H1 (cell line): ENCODE measurements around the gene KRT32. TPM values are rescaled to one million over a fixed set of nuclear protein-coding genes. Genes with fewer than 3 reads are reported as not detected.

ENCODE experiments used
- CTCF ChIA-PET: fragments of 300-600 bp; sonication (Branson Sonifier 250); formaldehyde crosslinking; loops from one replicate; lab custom pipeline; 2021; ENCODE audit not compliant: partially characterized antibody; lab: Charles Lee
- POLR2A ChIA-PET: fragments of 300-600 bp; sonication (Branson Sonifier 250); formaldehyde crosslinking; loops from one replicate; lab custom pipeline; 2021; ENCODE audit warnings: inconsistent platforms; ENCODE audit not compliant: partially characterized antibody; lab: Charles Lee
- DNase-seq, 2 experiments: peaks; one replicate each; pipeline versions ENCODE4 v3.0.0 to v3.0.0-alpha.2; 2010 to 2022; ENCODE audit warnings: low spot score in 2 of 2, low read depth in 1 of 2, mixed read lengths in 1 of 2
- FAIRE-seq: peaks from 2 replicates; lab custom pipeline; 2011; peaks lifted over from hg19 to GRCh38; lab: Jason Lieb, UNC
- H2AFZ ChIP-seq: 2 replicates; pipeline ENCODE4 v1.8.1; 2012; ENCODE audit warnings: low read length, inconsistent platforms
- H2AK5ac ChIP-seq: 2 replicates; pipeline ENCODE4 v1.6.1; 2013; ENCODE audit warnings: low read depth, low read length
- H2BK120ac ChIP-seq: replicated peaks from 2 replicates; pipeline ENCODE3; 2013; ENCODE audit warnings: low read depth, low read length, inconsistent platforms
- H2BK12ac ChIP-seq: 2 replicates; pipeline ENCODE4 v1.6.1; 2013; ENCODE audit warnings: low read depth, low read length
- H2BK15ac ChIP-seq: 2 replicates; pipeline ENCODE4 v1.6.1; 2013; ENCODE audit warnings: low read length
- H2BK20ac ChIP-seq: 2 replicates; pipeline ENCODE4 v1.6.1; 2013; ENCODE audit warnings: low read length
- H2BK5ac ChIP-seq: 2 replicates; pipeline ENCODE4 v1.6.1; 2013; ENCODE audit warnings: low read depth, low read length
- H3K14ac ChIP-seq: 2 replicates; pipeline ENCODE4 v1.6.1; 2013; ENCODE audit warnings: inconsistent platforms; ENCODE audit not compliant: insufficient read length
- H3K18ac ChIP-seq: 2 replicates; pipeline ENCODE4 v1.6.1; 2013; ENCODE audit warnings: low read length; ENCODE audit errors: extremely low read depth
- H3K23ac ChIP-seq: 2 replicates; pipeline ENCODE4 v1.6.1; 2013; ENCODE audit warnings: inconsistent platforms; ENCODE audit not compliant: insufficient read length
- H3K23me2 ChIP-seq: 2 replicates; pipeline ENCODE4 v1.6.1; 2013; ENCODE audit warnings: low read depth, low read length
- H3K27ac ChIP-seq: 2 replicates; pipeline ENCODE4 v1.6.1; 2011; ENCODE audit warnings: low read depth, low read length, inconsistent platforms
- H3K27me3 ChIP-seq, 4 experiments: replicated peaks in 1 of 4; 1 replicate in 1 of 4; 2 replicates in 3 of 4; pipeline versions ENCODE4 v1.6.1 to v1.8.1; 2011 to 2013; ENCODE audit warnings: low read length in 3 of 4, mild to moderate bottlenecking in 3 of 4, inconsistent platforms in 2 of 4, mixed read lengths in 2 of 4, moderate library complexity in 1 of 4; ENCODE audit not compliant: control insufficient read depth in 3 of 4, insufficient read depth in 3 of 4; ENCODE audit errors: extremely low read depth in 1 of 4
- H3K36me3 ChIP-seq, 4 experiments: 2 replicates each; pipeline versions ENCODE4 v1.6.1 to v1.8.1; 2011 to 2013; ENCODE audit warnings: mild to moderate bottlenecking in 4 of 4, low read length in 3 of 4, moderate library complexity in 2 of 4, control low read depth in 1 of 4, inconsistent platforms in 1 of 4; ENCODE audit not compliant: insufficient read depth in 4 of 4, control insufficient read depth in 2 of 4
- H3K4ac ChIP-seq: replicated peaks from 2 replicates; pipeline ENCODE3; 2013; ENCODE audit warnings: low read length, low read depth, mixed read lengths, inconsistent platforms; ENCODE audit not compliant: insufficient read length
- H3K4me1 ChIP-seq, 4 experiments: replicated peaks in 1 of 4; 1 replicate in 1 of 4; 2 replicates in 3 of 4; pipeline versions ENCODE4 v1.6.1 to v1.8.1; 2011 to 2013; ENCODE audit warnings: low read length in 3 of 4, inconsistent platforms in 2 of 4, mixed read lengths in 1 of 4; ENCODE audit not compliant: insufficient read depth in 4 of 4, control insufficient read depth in 3 of 4
- H3K4me2 ChIP-seq, 2 experiments: 2 replicates each; pipeline versions ENCODE4 v1.6.1 to v1.8.1; 2011 to 2013; ENCODE audit warnings: low read depth in 2 of 2, low read length in 2 of 2, control low read depth in 1 of 2, inconsistent platforms in 1 of 2, mild to moderate bottlenecking in 1 of 2; ENCODE audit not compliant: insufficient read depth in 1 of 2
- H3K4me3 ChIP-seq, 4 experiments: fragments of 200-600, 300-600 bp in 1 of 4; sonication (generic), shearing (Covaris generic), sonication (Bioruptor Twin) in 1 of 4; 2 replicates each; pipeline versions ENCODE4 v1.5.1 to v1.8.1; 2011 to 2016; ENCODE audit warnings: low read length in 4 of 4, low read depth in 3 of 4, control low read depth in 2 of 4, inconsistent platforms in 2 of 4, mild to moderate bottlenecking in 2 of 4, mixed read lengths in 1 of 4, moderate library complexity in 1 of 4; ENCODE audit not compliant: insufficient read depth in 2 of 4; ENCODE audit errors: extremely low read depth in 1 of 4
- H3K56ac ChIP-seq: replicated peaks from 2 replicates; pipeline ENCODE3; 2013; ENCODE audit warnings: low read depth, mild to moderate bottlenecking, mixed read lengths, low read length, inconsistent platforms; ENCODE audit not compliant: insufficient read length
- H3K79me1 ChIP-seq: 2 replicates; pipeline ENCODE4 v1.6.1; 2013; ENCODE audit warnings: low read depth, low read length, control low read depth
- H3K79me2 ChIP-seq, 2 experiments: 2 replicates each; pipeline versions ENCODE4 v1.6.1 to v1.8.1; 2012 to 2013; ENCODE audit warnings: low read length in 2 of 2, mild to moderate bottlenecking in 2 of 2, inconsistent platforms in 1 of 2; ENCODE audit not compliant: insufficient read depth in 2 of 2, control insufficient read depth in 1 of 2
- H3K9ac ChIP-seq, 4 experiments: replicated peaks in 1 of 4; 1 replicate in 1 of 4; 2 replicates in 3 of 4; pipeline versions ENCODE4 v1.6.1 to v1.8.1; 2011 to 2013; ENCODE audit warnings: low read depth in 3 of 4, low read length in 3 of 4, control low read depth in 2 of 4, mild to moderate bottlenecking in 2 of 4, moderate library complexity in 2 of 4, inconsistent platforms in 1 of 4; ENCODE audit errors: extremely low read depth in 1 of 4
- H3K9me3 ChIP-seq, 2 experiments: 2 replicates each; pipeline versions ENCODE4 v1.6.1 to v1.8.1; 2012 to 2013; ENCODE audit warnings: mild to moderate bottlenecking in 2 of 2, moderate library complexity in 2 of 2, control low read depth in 1 of 2, inconsistent platforms in 1 of 2, low read depth in 1 of 2, low read length in 1 of 2, mixed read lengths in 1 of 2; ENCODE audit not compliant: insufficient read depth in 2 of 2
- H4K20me1 ChIP-seq, 2 experiments: replicated peaks in 1 of 2; 2 replicates each; pipeline versions ENCODE3 to v1.8.1; 2011 to 2013; ENCODE audit warnings: inconsistent platforms in 2 of 2, low read length in 2 of 2, mild to moderate bottlenecking in 1 of 2; ENCODE audit not compliant: insufficient read depth in 2 of 2, control insufficient read depth in 1 of 2
- H4K5ac ChIP-seq: 2 replicates; pipeline ENCODE4 v1.6.1; 2013; ENCODE audit warnings: low read length, low read depth, mixed read lengths, inconsistent platforms; ENCODE audit not compliant: insufficient read length
- H4K8ac ChIP-seq: 2 replicates; pipeline ENCODE4 v1.8.0; 2013; ENCODE audit warnings: mild to moderate bottlenecking, moderate library complexity, low read length, inconsistent platforms; ENCODE audit not compliant: insufficient read depth; ENCODE audit errors: extremely low read depth
- H4K91ac ChIP-seq: replicated peaks from 2 replicates; pipeline ENCODE3; 2013; ENCODE audit warnings: low read length, mixed read lengths, inconsistent platforms; ENCODE audit not compliant: insufficient read length
- CREB1 ChIP-seq: IDR thresholded peaks from 2 replicates; pipeline ENCODE4 v1.6.1; 2012; ENCODE audit warnings: inconsistent platforms
- CTBP2 ChIP-seq: IDR thresholded peaks from 2 replicates; pipeline ENCODE4 v1.7.0; 2011; ENCODE audit warnings: borderline replicate concordance, mild to moderate bottlenecking, moderate library complexity, mixed read lengths, low read length; ENCODE audit not compliant: insufficient read depth, insufficient read length
- EZH2 ChIP-seq: fragments of 200-600 bp; sonication (generic); IDR thresholded peaks from 2 replicates; pipeline ENCODE4 v1.7.1; 2012; ENCODE audit warnings: low read depth, mild to moderate bottlenecking, moderate library complexity, low read length, inconsistent platforms; ENCODE audit not compliant: severe bottlenecking
- GTF2F1 ChIP-seq: IDR thresholded peaks from 2 replicates; pipeline ENCODE4 v1.6.1; 2012; ENCODE audit warnings: low read depth, low read length, improper control_type of control experiment, borderline replicate concordance
- KDM4A ChIP-seq: IDR thresholded peaks from one replicate; pipeline ENCODE4 v1.7.1; 2012; ENCODE audit warnings: low read depth, mild to moderate bottlenecking, moderate library complexity, low read length, inconsistent platforms; ENCODE audit not compliant: severe bottlenecking
- MAX ChIP-seq: IDR thresholded peaks from 2 replicates; pipeline ENCODE4 v1.6.1; 2012; ENCODE audit warnings: inconsistent platforms
- POLR2A ChIP-seq, 2 experiments: IDR thresholded peaks; 1 replicate in 1 of 2; 2 replicates in 1 of 2; pipeline ENCODE4 v1.6.1; 2011; ENCODE audit warnings: low read depth in 2 of 2, low read length in 2 of 2, mild to moderate bottlenecking in 2 of 2; ENCODE audit errors: control extremely low read depth in 1 of 2
- POLR2AphosphoS5 ChIP-seq: IDR thresholded peaks from 2 replicates; pipeline ENCODE4 v1.6.1; 2011; ENCODE audit warnings: low read depth, low read length
- SP1 ChIP-seq: IDR thresholded peaks from 2 replicates; pipeline ENCODE4 v1.6.1; 2011; ENCODE audit warnings: low read depth, low read length
- SP4 ChIP-seq: IDR thresholded peaks from 2 replicates; pipeline ENCODE4 v1.6.1; 2012; ENCODE audit warnings: low read length, inconsistent platforms
- TAF7 ChIP-seq: optimal IDR thresholded peaks from 2 replicates; pipeline ENCODE3; 2011; ENCODE audit warnings: low read depth, mild to moderate bottlenecking, inconsistent platforms, low read length, moderate library complexity, borderline replicate concordance
- TEAD4 ChIP-seq: IDR thresholded peaks from 2 replicates; pipeline ENCODE4 v1.6.1; 2012; ENCODE audit warnings: low read depth, low read length, inconsistent platforms, mixed read lengths
- ZNF274 ChIP-seq: IDR thresholded peaks from 2 replicates; pipeline ENCODE4 v1.7.0; 2012; ENCODE audit warnings: low read length, borderline replicate concordance; ENCODE audit errors: extremely low read depth
- WGBS, 2 experiments: shearing (Covaris generic) in 1 of 2; methylation state at CpG; one replicate each; pipeline versions ENCODE4 v1.1.6 to v1.1.7; 2013 to 2015; ENCODE audit warnings: low lambda C conversion rate in 2 of 2, mixed read lengths in 2 of 2, inconsistent platforms in 1 of 2, low coverage in 1 of 2, missing lambda C conversion rate in 1 of 2; ENCODE audit not compliant: insufficient replicate concordance in 2 of 2, insufficient coverage in 1 of 2, insufficient read length in 1 of 2; ENCODE audit errors: extremely low coverage in 1 of 2, missing lambda C conversion rate in 1 of 2; 5-methylcytosine and 5-hydroxymethylcytosine counted together
- long read RNA-seq, 2 experiments: library from RNA in 1 of 2; library from capped mRNA in 1 of 2; stranded (forward); transcript quantifications; one replicate each; pipeline ENCODE4 v2.0.0, GENCODE V29; 2021; ENCODE audit warnings: inconsistent platforms in 1 of 2
- polyA minus RNA-seq, 3 experiments: library from RNA; depleted of rRNA, polyadenylated mRNA; stranded (reverse); fragments of >200 nt; gene quantifications; 1 replicate in 2 of 3; 2 replicates in 1 of 3; pipeline ENCODE4 v1.2.3, GENCODE V29; 2011
- polyA plus RNA-seq, 7 experiments: library from polyadenylated mRNA; depleted of rRNA in 3 of 7; stranded (reverse) in 5 of 7; unstranded in 2 of 7; fragments of >200 nt in 5 of 7; fragments of 200-250 nt in 2 of 7; gene quantifications; 1 replicate in 5 of 7; 2 replicates in 1 of 7; 4 replicates in 1 of 7; pipeline versions ENCODE4 v1.2.1 to v1.2.3, GENCODE V29; 2011 to 2013; ENCODE audit warnings: missing spikeins in 2 of 7, mixed read lengths in 2 of 7
- total RNA-seq: library from RNA; stranded (reverse); fragmentation: NEBNext Ultra II Directional; extraction: Animal tissue kit (Norgen Biotek cat#: 25700); gene quantifications from 2 replicates; pipeline ENCODE4 v1.2.1, GENCODE V29; 2021

KRT32 gene
- not detected in 2 replicates for total RNA-seq
- polyA plus RNA-seq (2011; rRNA removed), result not detected in 2 replicates
- not detected for polyA plus RNA-seq (2011; cell fraction: cytosol; rRNA removed)
- polyA plus RNA-seq (2011; cell fraction: nucleus; rRNA removed), result not detected
- polyA plus RNA-seq (2012, experiment 1 of 2), result not detected in 4 replicates
- polyA plus RNA-seq (2012, experiment 2 of 2), result not detected
- not detected for polyA plus RNA-seq (2013, experiment 1 of 2)
- polyA plus RNA-seq (2013, experiment 2 of 2), result not detected
- not detected in 2 replicates for polyA minus RNA-seq (2011; rRNA and poly(A)+ RNA removed)
- not detected for polyA minus RNA-seq (2011; cell fraction: cytosol; rRNA and poly(A)+ RNA removed)
- not detected for polyA minus RNA-seq (2011; cell fraction: nucleus; rRNA and poly(A)+ RNA removed)
- long read RNA-seq, experiment 1, result 0 reads
- long read RNA-seq, experiment 2, result 0 reads

GRCh38 chr17:41466988-41467387, at the start of gene KRT32:
KRT32 (minus strand) TSS chr17:41467386; CDS start chr17:41467325, 61 bp downstream.
- no peaks in the 10 kb centered on the region for H3K4me1 ChIP-seq
- no peak for TF ChIP-seq SP4
- no peak for TF ChIP-seq EZH2
- no peak for TF ChIP-seq POLR2AphosphoS5
- no peak for TF ChIP-seq SP1
- no peak for TF ChIP-seq MAX
- no peak for TF ChIP-seq CTBP2
- TF ChIP-seq KDM4A, result no peak
- TF ChIP-seq GTF2F1, result no peak
- TF ChIP-seq POLR2A (IDR thresholded peaks at IDR 0.05; ENCODE audit: control extremely low read depth in 1 of 2, low read depth in 2 of 2, low read length in 2 of 2), result no peak
- no peak for TF ChIP-seq ZNF274
- TF ChIP-seq CREB1, result no peak
- no peak for TF ChIP-seq TEAD4
- TF ChIP-seq TAF7, result no peak
- TF ChIP-seq, all 59 proteins: peak for 0
- H2BK20ac ChIP-seq, result no peak within 1 kb of the TSS
- 96% methylated on average over 14 of the region's 14 CpGs; no CpG with 5 or more reads in 1 of the 2 experiments for WGBS, 2 experiments
- no peak within 1 kb of the TSS for H3K56ac ChIP-seq
- H4K8ac ChIP-seq, result no peak within 1 kb of the TSS
- H3K9ac ChIP-seq, result no peak within 1 kb of the TSS
- no peaks in the 10 kb centered on the region for H4K20me1 ChIP-seq
- H3K23me2 ChIP-seq, result no peaks in the 10 kb centered on the region
- POLR2A ChIA-PET, result no interaction called here
- no peak within 1 kb of the TSS for H3K27ac ChIP-seq
- no peak within 1 kb of the TSS for H3K4ac ChIP-seq
- DNase-seq (no peak), FAIRE-seq (no peak)
- no peak within 1 kb of the TSS for H2BK5ac ChIP-seq
- no peak within 1 kb of the TSS for H3K4me3 ChIP-seq
- H2BK120ac ChIP-seq, result no peak within 1 kb of the TSS
- no peak within 1 kb of the TSS for H3K23ac ChIP-seq
- H3K4me2 ChIP-seq, result no peak within 1 kb of the TSS
- no peaks in the 10 kb centered on the region for H3K79me2 ChIP-seq
- no peaks in the 10 kb centered on the region for H3K79me1 ChIP-seq
- no peaks in the 10 kb centered on the region for H3K27me3 ChIP-seq
- no peak within 1 kb of the TSS for H3K14ac ChIP-seq
- H2BK15ac ChIP-seq, result no peak within 1 kb of the TSS
- H4K91ac ChIP-seq, result no peak within 1 kb of the TSS
- H4K5ac ChIP-seq, result no peak within 1 kb of the TSS
- CTCF ChIA-PET, result interaction anchor here (0.7 to 1.5 kb wide), 4 partner anchors 22 to 604 kb away, joined by 3 to 6 read pairs (median 4); partner anchors contain the start of gene KRT36
- no peak within 1 kb of the TSS for H2AK5ac ChIP-seq
- no peaks in the 10 kb centered on the region; a peak in 1 of 4 replicates for H3K9me3 ChIP-seq
- H2BK12ac ChIP-seq, result no peak within 1 kb of the TSS
- no peaks in the 10 kb centered on the region for H3K36me3 ChIP-seq
- no peak within 1 kb of the TSS for H2AFZ ChIP-seq
- H3K18ac ChIP-seq, result no peak within 1 kb of the TSS
